ENCODE data around the gene KAT6B.

DNA sequence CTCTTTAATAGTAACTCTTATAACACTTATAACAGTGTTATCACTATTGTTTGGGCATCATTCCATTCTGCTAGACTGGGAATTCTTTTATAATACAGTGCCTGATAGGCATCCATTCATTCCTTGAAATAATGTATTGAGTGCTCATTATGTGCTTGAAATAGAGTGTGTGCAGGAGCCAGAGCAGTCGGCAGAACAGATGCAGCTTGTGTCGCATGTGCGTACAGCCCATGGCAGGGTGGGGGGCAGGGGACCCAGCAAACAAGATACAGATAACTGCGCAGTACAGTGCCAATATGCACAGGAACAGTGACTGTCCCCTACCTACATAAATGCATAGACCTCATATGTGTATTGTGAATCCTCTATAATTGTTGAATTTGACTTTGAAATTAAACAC lies 99.3 kb downstream of the KAT6B start:
- TF ChIP-seq, protein P1, sequence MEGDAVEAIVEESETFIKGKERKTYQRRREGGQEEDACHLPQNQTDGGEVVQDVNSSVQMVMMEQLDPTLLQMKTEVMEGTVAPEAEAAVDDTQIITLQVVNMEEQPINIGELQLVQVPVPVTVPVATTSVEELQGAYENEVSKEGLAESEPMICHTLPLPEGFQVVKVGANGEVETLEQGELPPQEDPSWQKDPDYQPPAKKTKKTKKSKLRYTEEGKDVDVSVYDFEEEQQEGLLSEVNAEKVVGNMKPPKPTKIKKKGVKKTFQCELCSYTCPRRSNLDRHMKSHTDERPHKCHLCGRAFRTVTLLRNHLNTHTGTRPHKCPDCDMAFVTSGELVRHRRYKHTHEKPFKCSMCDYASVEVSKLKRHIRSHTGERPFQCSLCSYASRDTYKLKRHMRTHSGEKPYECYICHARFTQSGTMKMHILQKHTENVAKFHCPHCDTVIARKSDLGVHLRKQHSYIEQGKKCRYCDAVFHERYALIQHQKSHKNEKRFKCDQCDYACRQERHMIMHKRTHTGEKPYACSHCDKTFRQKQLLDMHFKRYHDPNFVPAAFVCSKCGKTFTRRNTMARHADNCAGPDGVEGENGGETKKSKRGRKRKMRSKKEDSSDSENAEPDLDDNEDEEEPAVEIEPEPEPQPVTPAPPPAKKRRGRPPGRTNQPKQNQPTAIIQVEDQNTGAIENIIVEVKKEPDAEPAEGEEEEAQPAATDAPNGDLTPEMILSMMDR (IDR thresholded peaks at IDR 0.05) = no peak
- TF ChIP-seq POLR2A (IDR thresholded peaks at IDR 0.05) = no peak

Measured in sigmoid colon (tissue), 3 donors.